ENCODE data around the gene UBTD1. TPM values are rescaled to one million over a fixed set of nuclear protein-coding genes. Genes with fewer than 3 reads are reported as not detected.
A peak's percentile ranks its signal among the peaks of the same experiment; 100 is the strongest.

The UBTD1 gene, protein sequence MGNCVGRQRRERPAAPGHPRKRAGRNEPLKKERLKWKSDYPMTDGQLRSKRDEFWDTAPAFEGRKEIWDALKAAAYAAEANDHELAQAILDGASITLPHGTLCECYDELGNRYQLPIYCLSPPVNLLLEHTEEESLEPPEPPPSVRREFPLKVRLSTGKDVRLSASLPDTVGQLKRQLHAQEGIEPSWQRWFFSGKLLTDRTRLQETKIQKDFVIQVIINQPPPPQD
- total RNA-seq (2021), result 18.1 and 19.0 TPM in 2 replicates
- long read RNA-seq, transcript UBTD1-201 (3 exons, 1,706 nt), result major isoform, 17 of 23 reads
- long read RNA-seq, partial matches to known transcripts, result 5 of 23 reads
- long read RNA-seq, other reads (novel, unspliced or antisense), result 1 of 23 reads

DNA sequence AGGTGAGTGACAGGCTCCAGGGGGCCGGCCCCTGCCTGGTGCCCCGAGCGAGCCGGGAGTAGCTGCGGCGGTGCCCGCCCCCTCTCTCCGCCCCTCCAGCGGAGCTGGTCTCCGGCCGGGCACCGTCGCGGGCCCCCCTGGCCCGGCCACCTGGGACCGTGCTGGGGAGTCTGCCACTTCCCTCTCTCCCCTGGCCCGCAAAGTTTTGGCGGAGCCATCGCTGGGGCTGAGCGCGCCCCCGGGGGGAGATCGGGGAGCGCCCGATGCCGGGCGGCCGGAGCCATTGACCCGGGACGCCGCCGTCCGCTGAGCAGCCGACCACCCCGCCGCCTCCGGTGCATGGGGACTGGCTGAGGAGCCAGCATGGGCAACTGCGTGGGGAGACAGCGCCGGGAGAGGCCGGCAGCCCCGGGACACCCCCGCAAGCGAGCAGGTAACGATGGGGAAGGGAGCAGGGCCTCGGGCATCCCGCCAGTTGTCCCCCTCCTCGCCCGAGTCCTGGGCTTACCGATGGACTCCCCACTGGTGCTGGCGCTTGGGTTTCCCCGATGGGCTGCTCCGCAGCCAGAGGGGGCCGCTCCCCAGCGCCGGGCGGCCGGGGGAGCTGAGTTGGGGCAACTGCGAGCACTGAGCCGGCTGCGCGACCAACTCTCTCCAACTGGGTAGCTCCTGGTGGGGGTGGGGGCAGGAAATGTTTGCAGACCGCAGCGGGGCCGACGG, at the start of gene UBTD1:
Gene UBTD1, plus strand, starts transcription at position 84 of the 720 bp plus-strand sequence. Its CDS starts 280 bp downstream, at position 364.
- Histone ChIP-seq H3K4ac (ENCODE audit: low read depth, low read length) (no peak within 1 kb of the TSS), H3K79me2 (ENCODE audit: insufficient read depth, low read length) (peaks cover 15% of the 10 kb centered on the region; the same call in 1 of the 2 replicates), H3K9me3 (ENCODE audit: control insufficient read depth, low read depth, low read length) (no peaks in the 10 kb centered on the region)

More for the DNA sequence above, at the start of gene UBTD1:
- Histone ChIP-seq H3K56ac (ENCODE audit: insufficient read length, low read depth, low read length) (no peak within 1 kb of the TSS), H2BK12ac (ENCODE audit: insufficient read length, low read depth, low read length) (no peak within 1 kb of the TSS), H3K18ac (ENCODE audit: insufficient read length, low read depth, low read length) (peak within 1 kb of the TSS; percentile 73), H3K79me1 (ENCODE audit: insufficient read depth, low read depth, low read length, poor library complexity, severe bottlenecking) (no peaks in the 10 kb centered on the region), H3K4me1 (ENCODE audit: insufficient read depth, low read length) (peaks cover 3% of the 10 kb centered on the region; the same call in 1 of the 2 replicates), H2BK20ac (ENCODE audit: low read depth, low read length, poor library complexity, severe bottlenecking) (no peak within 1 kb of the TSS), H4K8ac (replicated peaks; ENCODE audit: insufficient read length, low read depth, low read length) (no peak within 1 kb of the TSS), H4K91ac (ENCODE audit: insufficient read length, low read depth, low read length) (no peak within 1 kb of the TSS), H2BK120ac (ENCODE audit: low read depth, low read length, poor library complexity, severe bottlenecking) (no peak within 1 kb of the TSS), H3K23me2 (ENCODE audit: insufficient read length, low read depth, low read length, poor library complexity, severe bottlenecking) (peaks cover 14% of the 10 kb centered on the region), H3K27ac (ENCODE audit: insufficient read length, low read depth, low read length) (peak within 1 kb of the TSS; percentile 3), H3K23ac (ENCODE audit: insufficient read length, low read depth, low read length) (no peak within 1 kb of the TSS), H4K5ac (ENCODE audit: insufficient read length, low read depth, low read length) (no peak within 1 kb of the TSS), H3K4me2 (ENCODE audit: insufficient read depth, insufficient read length, low read length) (peak within 1 kb of the TSS; percentile 97), H2AFZ (ENCODE audit: low read length) (no peak within 1 kb of the TSS), H3K14ac (ENCODE audit: insufficient read depth, low read length) (peak within 1 kb of the TSS; percentile 82), H4K20me1 (ENCODE audit: control insufficient read depth, insufficient read depth, insufficient read length) (no peaks in the 10 kb centered on the region), H2AK5ac (ENCODE audit: insufficient read length, low read length) (no peak within 1 kb of the TSS), H2BK15ac (ENCODE audit: low read depth, low read length) (no peak within 1 kb of the TSS), H3K9ac (ENCODE audit: extremely low read depth, insufficient read length, low read length) (peak within 1 kb of the TSS; percentile 67), H3K27me3 (ENCODE audit: insufficient read depth, low read length) (peaks cover 9% of the 10 kb centered on the region; the same call in 1 of the 2 replicates), H2BK5ac (ENCODE audit: insufficient read length, low read length) (no peak within 1 kb of the TSS), H3T11ph (ENCODE audit: low read length) (no peak within 1 kb of the TSS)
- TF ChIP-seq, protein P1, sequence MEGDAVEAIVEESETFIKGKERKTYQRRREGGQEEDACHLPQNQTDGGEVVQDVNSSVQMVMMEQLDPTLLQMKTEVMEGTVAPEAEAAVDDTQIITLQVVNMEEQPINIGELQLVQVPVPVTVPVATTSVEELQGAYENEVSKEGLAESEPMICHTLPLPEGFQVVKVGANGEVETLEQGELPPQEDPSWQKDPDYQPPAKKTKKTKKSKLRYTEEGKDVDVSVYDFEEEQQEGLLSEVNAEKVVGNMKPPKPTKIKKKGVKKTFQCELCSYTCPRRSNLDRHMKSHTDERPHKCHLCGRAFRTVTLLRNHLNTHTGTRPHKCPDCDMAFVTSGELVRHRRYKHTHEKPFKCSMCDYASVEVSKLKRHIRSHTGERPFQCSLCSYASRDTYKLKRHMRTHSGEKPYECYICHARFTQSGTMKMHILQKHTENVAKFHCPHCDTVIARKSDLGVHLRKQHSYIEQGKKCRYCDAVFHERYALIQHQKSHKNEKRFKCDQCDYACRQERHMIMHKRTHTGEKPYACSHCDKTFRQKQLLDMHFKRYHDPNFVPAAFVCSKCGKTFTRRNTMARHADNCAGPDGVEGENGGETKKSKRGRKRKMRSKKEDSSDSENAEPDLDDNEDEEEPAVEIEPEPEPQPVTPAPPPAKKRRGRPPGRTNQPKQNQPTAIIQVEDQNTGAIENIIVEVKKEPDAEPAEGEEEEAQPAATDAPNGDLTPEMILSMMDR (conservative IDR thresholded peaks at IDR 0.05), result no peak
- Mint-ChIP-seq H3K9me3 (no peaks in the 10 kb centered on the region), H3K36me3 (ENCODE audit: insufficient read depth in 1 of 3, low read depth in 3 of 3) (peaks cover 0 to 2% (median under 1%) of the 10 kb centered on the region in 3 experiments; a peak in 5 of 7 replicates), H3K4me3 (peak within 1 kb of the TSS; percentile 89), H3K27ac (peak within 1 kb of the TSS; percentile 94 to 99 (median 97)), H3K4me1 (peaks cover 40 to 48% of the 10 kb centered on the region in 2 experiments), H3K27me3 (ENCODE audit: low read depth) (peaks cover 23% of the 10 kb centered on the region)
- WGBS (ENCODE audit: extremely low coverage, insufficient read length, low lambda C conversion rate), result no CpG with 5 or more reads among the region's 66 CpGs
- peak; percentile 47 for DNase-seq
